HuH-7 (cell line): Measurements from ENCODE around the gene TAOK2.

Experiments
- DNase-seq: peaks from one replicate; pipeline ENCODE4 v3.0.0; 2011; ENCODE audit warnings: low spot score

Gene TAOK2

GRCh38 chr16:29963021-29963743 is 10.5 kb upstream of the TAOK2 start:
- no peak for DNase-seq

DNA sequence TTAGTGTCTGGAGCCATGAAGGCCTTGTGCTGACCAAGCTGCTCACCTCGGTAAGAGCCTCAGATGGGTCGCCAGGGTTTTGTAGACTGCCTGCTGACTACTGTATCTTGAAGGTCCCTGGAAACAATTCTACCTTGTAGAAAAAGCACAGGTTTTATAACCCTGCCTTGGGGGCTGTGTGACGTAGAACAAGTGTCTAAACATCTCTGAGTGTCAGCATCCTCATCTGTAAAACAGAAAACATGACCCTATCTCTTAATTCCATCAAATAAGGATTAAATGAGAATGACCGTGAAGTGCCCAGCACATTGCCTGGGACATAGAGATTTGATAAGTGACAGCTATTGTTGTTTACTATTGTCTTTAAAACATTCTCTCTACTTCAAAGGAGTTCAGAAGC is 5.5 kb upstream of the TAOK2 start:
- DNase-seq, result no peak

- no peak for DNase-seq
Measured at GRCh38 chr16:29971304-29971703, 2.4 kb upstream of the TAOK2 start.

- no peak for DNase-seq
Measured at GRCh38 chr16:29972500-29972899, 1.2 kb upstream of the TAOK2 start.

DNA sequence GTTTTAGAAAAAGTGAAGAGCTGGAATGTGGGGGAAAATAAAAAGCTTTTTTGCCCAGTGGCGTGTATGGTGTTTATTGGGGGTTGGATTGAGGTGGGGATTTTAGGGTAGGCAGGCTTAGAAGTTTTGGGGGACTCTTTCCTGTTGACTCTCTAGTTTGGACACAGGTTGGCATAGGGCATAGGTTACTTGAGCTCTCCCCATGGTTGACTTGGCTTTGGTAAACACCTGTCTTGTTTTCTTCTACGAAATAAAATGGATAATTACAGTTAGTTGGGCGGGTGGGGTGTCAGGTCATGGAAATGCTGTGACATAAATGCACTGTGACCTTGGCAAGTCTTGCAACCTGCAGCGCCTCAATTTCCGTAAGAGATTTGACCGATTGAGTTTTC is 680 bp upstream of the TAOK2 start:
- no peak for DNase-seq

- no peak for DNase-seq
Measured at GRCh38 chr16:29974291-29975133, 844 bp downstream of the TAOK2 start.

DNA sequence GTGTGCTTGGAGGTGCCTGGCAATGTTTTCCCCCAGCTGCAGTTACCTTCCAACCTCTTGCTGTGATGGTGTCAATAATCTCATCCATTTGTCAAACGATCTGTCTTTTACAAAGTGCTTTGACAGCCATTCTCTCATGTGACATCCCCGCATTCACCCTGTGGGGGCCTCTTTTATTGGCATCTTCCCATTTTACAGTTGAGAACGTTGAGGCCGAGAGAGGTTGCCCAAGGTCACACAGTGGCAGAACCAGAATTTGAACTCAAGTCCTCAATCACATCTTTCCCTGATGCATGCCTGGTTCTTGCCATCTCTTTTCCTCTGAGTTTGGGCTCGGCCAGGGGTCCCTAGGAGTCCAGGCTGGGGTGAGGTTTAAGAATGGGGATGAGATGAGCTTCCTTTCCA is 1.5 kb downstream of the TAOK2 start:
- no peak for DNase-seq

DNA sequence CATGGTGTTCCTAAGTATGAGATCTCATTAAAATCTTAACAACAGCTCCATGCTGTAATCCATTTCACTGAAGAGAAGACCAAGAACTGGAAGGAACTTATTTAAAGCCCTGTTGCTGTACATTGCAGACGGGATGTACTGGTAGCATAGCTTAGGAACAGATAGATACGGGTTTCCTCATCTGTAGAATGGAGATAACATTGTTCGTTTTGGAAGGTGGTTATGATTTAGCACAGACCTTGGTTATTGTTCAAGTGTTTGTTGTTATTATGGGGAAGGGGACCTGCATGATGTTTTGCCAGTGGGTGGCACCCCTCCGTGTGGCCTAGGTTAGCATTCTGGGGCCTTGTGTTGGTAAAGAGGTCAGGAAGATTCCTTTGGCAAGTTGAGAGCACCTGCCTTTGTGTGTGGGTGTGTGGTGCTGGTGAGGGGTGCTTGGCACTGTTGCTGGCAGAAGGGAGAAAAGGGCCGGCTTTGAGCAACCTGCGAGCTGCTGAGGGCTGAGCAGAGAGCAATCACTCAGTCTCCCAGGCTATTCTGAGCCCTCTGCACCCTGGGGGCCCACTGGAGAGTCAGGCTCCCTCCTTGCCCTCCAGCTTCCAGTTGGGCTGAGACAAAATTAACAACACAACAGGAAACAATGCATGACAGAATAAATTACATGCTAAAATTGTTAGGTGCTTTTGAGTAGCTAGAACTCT is 2.3 kb downstream of the TAOK2 start:
- DNase-seq, result no peak

GRCh38 chr16:29977063-29977825 is 3.6 kb downstream of the TAOK2 start:
- DNase-seq, result no peak

DNA sequence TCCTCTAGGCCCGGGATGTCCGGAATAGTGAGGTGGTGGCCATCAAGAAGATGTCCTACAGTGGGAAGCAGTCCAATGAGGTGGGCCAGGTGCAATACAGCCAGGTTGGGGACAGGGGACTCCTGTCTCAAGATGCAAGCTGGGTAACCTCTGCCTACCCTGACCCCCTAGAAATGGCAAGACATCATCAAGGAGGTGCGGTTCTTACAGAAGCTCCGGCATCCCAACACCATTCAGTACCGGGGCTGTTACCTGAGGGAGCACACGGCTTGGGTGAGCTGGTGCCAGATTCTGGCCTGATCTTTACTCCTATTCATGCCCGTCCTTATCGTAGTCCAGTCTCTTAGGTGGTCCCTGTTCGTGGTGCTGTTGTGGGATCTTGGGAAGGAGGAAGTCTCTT is 4.4 kb downstream of the TAOK2 start:
- no peak for DNase-seq

DNA sequence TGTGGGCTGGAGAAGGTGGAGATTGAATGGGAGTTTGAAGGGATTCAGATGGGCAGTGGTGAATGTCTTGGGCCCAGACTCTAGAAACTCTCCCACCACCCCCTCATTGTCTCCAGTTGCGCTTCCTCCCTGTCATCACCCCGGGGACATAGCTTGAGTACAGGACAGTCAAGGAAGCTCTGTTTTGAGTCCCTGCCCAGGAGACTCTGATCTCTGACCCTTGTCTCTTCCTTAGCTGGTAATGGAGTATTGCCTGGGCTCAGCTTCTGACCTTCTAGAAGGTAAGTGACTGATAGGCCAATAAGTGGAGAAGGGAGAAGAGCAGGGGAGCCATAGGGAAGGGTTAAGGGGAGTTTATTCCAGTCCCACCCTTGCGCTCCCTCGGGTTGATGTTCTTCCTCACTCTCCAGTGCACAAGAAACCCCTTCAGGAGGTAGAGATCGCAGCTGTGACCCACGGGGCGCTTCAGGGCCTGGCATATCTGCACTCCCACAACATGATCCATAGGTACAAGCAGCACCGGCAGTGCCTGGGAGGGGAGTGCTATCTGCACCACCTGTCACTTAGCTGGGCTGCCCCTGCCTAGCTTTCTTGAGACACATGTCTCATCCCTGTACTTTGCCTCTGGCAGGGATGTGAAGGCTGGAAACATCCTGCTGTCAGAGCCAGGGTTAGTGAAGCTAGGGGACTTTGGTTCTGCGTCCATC is 5.0 kb downstream of the TAOK2 start:
- no peak for DNase-seq

- DNase-seq, result no peak
Measured at GRCh38 chr16:29982560-29983419, 9.1 kb downstream of the TAOK2 start.

DNA sequence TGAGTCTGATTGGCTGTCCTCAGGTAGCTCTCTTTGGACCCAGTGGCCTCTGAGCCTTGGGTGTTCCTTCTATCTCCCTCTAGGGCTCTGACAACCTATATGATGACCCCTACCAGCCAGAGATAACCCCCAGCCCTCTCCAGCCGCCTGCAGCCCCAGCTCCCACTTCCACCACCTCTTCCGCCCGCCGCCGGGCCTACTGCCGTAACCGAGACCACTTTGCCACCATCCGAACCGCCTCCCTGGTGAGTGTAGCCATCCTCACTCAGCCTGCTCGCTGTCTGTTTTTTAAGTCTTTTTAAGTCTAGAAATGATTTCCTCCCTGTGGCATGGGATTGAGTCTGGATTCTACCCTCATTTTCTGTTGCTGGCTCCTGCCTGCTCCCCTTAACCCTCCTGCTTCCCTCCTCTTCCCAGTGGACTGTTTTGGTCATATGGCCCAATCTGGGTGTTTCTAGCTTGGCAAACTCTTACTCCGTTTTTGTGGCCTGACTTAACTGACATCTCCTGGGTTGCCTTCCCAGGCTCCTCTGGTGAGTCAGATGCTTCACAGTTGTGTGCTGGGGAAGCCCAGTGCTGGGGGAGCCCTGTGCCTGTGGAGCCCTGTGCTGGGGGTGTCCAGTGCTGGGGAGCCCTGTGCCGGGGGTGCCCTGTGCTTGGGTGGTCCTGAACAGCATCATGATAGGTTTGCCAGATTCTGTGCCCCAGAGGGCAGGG is 9.9 kb downstream of the TAOK2 start:
- no peak for DNase-seq

GRCh38 chr16:29984137-29984763 is 10.6 kb downstream of the TAOK2 start:
- DNase-seq, result no peak

DNA sequence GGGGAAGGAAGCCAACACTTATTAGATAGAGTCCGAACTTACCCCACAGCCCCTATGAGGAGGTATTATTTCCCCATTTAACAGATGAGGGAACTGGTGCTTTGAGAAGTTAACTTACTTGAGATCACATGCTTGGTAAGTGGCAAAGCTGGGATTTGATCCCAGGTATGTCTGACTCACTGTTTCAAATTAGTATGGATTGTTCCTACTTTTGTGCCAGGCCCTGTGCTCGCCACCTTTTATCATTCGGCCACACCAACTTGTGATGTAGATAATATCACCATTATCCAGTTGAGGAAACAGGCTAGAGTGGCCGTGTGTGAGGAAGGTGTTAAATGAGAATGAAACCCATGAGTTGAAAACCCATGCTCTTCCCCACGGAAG is 11.1 kb downstream of the TAOK2 start:
- DNase-seq, result no peak

- DNase-seq, result no peak
Measured at GRCh38 chr16:29985271-29985811, 11.7 kb downstream of the TAOK2 start.

- no peak for DNase-seq
Measured at GRCh38 chr16:29986231-29986630, 12.6 kb downstream of the TAOK2 start.

GRCh38 chr16:29986931-29987330 is 13.3 kb downstream of the TAOK2 start:
- DNase-seq, result no peak
